Transverse colon (tissue), 4 donors: ENCODE results near the gene CLEC2D. TPM values are rescaled to one million over a fixed set of nuclear protein-coding genes. Genes with fewer than 3 reads are reported as not detected.
"Not testable (repeated sequence)": the region's sequence is repeated elsewhere in the genome, so short reads cannot be mapped to it uniquely, and the experiment has no call there.

Experiments
- DNase-seq: peaks from one replicate; pipeline ENCODE4 v3.0.0-alpha.2; 2019
- H3K27ac ChIP-seq, 4 donors: fragments of 200-600 bp; sonication (generic); 2 replicates each; pipeline ENCODE4 v1.5.1; 2016 to 2018; ENCODE audit warnings: inconsistent platforms in 4 of 4
- H3K27me3 ChIP-seq: fragments of 200-600 bp; sonication (generic); 2 replicates; pipeline ENCODE4 v1.5.1; 2017; ENCODE audit warnings: inconsistent platforms
- H3K36me3 ChIP-seq, 4 donors: fragments of 200-600 bp; sonication (generic); 2 replicates each; pipeline ENCODE4 v1.5.1; 2017 to 2019; ENCODE audit warnings: inconsistent platforms in 4 of 4
- H3K4me1 ChIP-seq, 4 donors: fragments of 200-600 bp; sonication (generic); 2 replicates each; pipeline ENCODE4 v1.5.1; 2017 to 2020; ENCODE audit warnings: inconsistent platforms in 4 of 4
- H3K4me3 ChIP-seq, 4 donors: fragments of 200-600 bp; sonication (generic); 1 replicate in 1 of 4; 2 replicates in 3 of 4; pipeline versions ENCODE4 v1.5.1 to v1.6.1; 2017 to 2019; ENCODE audit warnings: inconsistent platforms in 4 of 4
- H3K9me3 ChIP-seq, 2 donors: fragments of 200-600 bp; sonication (generic); 2 replicates each; pipeline ENCODE4 v1.5.1; 2017 to 2019; ENCODE audit warnings: inconsistent platforms in 2 of 2
- EP300 ChIP-seq: sonication (generic); formaldehyde crosslinking; IDR thresholded peaks from one replicate; pipeline ENCODE4 v1.6.1; 2017; ENCODE audit warnings: antibody characterized with exemption, low read depth
- POLR2A ChIP-seq: fragments of 450-650 bp; IDR thresholded peaks from one replicate; pipeline ENCODE4 v1.6.1; 2016; ENCODE audit warnings: antibody characterized with exemption, mild to moderate bottlenecking, moderate library complexity
- POLR2AphosphoS5 ChIP-seq, 3 donors: sonication (generic); formaldehyde crosslinking; IDR thresholded peaks; one replicate each; pipeline ENCODE4 v1.6.1; 2016; ENCODE audit warnings: antibody characterized with exemption in 3 of 3
- WGBS, 2 donors: methylation state at CpG; one replicate each; pipeline ENCODE4 v1.1.5; 2018; ENCODE audit warnings: low coverage in 1 of 2; 5-methylcytosine and 5-hydroxymethylcytosine counted together
- in situ Hi-C, 4 donors: fragments of 200-750 bp; cut with MboI; loops; one replicate each; pipeline versions ENCODE4 v1.15.0 to v1.15.1; 2017; ENCODE audit warnings: low sequenced_read_pairs in 3 of 4, low pct_ligation_motif_present in 1 of 4, low pct_unique_long_range_greater_than_20kb in 1 of 4
- intact Hi-C: fragments of 100-400 bp; cut with DNase I; formaldehyde crosslinking; loops from one replicate; pipeline ENCODE4 v1.15.1; 2023; ENCODE audit warnings: low total_unique reads
- total RNA-seq, 4 donors: library from RNA; depleted of rRNA; stranded (reverse); fragments of >200 nt; gene quantifications; one replicate each; pipeline ENCODE4 v1.1.0, GENCODE V29; 2016
- TF ChIP-seq, protein P1 (sequence below), 5 experiments: fragments of 200-600 bp in 3 of 5; fragments of 450-650 bp in 2 of 5; sonication (generic) in 3 of 5; IDR thresholded peaks; 1 replicate in 2 of 5; 2 replicates in 3 of 5; pipeline ENCODE4 v1.5.1; 2016 to 2017; ENCODE audit warnings: antibody characterized with exemption in 5 of 5, inconsistent platforms in 3 of 5, mild to moderate bottlenecking in 2 of 5, moderate library complexity in 1 of 5

CLEC2D gene
- total RNA-seq, 4 donors from 2014 or later, result 5.4 to 23.3 (median 9.3) TPM

GRCh38 chr12:9685915-9686314 is 16.4 kb downstream of the CLEC2D start:
- Histone ChIP-seq H3K9me3 (peaks cover 0 to 3% of the 10 kb centered on the region in 2 donors), H3K27me3 (no peaks in the 10 kb centered on the region), H3K27ac (no peak overlapping the region), H3K36me3 (peaks cover 0 to 31% (median 10%) of the 10 kb centered on the region in 4 donors), H3K4me1 (no peaks in the 10 kb centered on the region), H3K4me3 (no peak overlapping the region)
- 80 to 91% methylated on average over 1 to 4 of the region's 4 CpGs for WGBS, 2 donors
- no peak for TF ChIP-seq POLR2A
- TF ChIP-seq, protein P1, sequence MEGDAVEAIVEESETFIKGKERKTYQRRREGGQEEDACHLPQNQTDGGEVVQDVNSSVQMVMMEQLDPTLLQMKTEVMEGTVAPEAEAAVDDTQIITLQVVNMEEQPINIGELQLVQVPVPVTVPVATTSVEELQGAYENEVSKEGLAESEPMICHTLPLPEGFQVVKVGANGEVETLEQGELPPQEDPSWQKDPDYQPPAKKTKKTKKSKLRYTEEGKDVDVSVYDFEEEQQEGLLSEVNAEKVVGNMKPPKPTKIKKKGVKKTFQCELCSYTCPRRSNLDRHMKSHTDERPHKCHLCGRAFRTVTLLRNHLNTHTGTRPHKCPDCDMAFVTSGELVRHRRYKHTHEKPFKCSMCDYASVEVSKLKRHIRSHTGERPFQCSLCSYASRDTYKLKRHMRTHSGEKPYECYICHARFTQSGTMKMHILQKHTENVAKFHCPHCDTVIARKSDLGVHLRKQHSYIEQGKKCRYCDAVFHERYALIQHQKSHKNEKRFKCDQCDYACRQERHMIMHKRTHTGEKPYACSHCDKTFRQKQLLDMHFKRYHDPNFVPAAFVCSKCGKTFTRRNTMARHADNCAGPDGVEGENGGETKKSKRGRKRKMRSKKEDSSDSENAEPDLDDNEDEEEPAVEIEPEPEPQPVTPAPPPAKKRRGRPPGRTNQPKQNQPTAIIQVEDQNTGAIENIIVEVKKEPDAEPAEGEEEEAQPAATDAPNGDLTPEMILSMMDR (IDR thresholded peaks at IDR 0.05), result no peak
- no peak for TF ChIP-seq POLR2AphosphoS5 (IDR thresholded peaks at IDR 0.05)
- no peak for TF ChIP-seq EP300
- in situ Hi-C loops, result no loop called here
- intact Hi-C loops, result no loop called here
- no peak for DNase-seq

DNA sequence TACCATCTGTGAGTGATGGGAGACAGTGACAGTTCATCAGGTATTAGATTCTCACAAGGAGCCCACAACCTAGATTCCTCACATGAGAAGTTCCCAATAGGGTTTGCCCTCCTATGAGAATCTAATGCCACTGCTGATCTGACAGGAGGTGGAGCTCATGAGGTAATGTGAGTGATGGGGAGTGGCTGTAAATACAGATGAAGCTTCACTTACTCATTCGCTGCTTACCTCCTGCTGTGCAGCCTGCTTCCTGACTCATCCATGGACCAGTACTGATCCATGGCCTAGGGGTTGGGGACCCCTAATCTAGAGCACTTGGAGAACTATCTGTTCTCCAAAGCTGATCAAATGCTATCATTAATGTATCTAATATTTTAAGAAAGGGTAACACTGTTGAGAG is 17.7 kb downstream of the CLEC2D start:
- Histone ChIP-seq H3K4me1 (no peaks in the 10 kb centered on the region), H3K27ac (no peak overlapping the region), H3K27me3 (no peaks in the 10 kb centered on the region), H3K9me3 (peaks cover 0 to 3% of the 10 kb centered on the region in 2 donors), H3K36me3 (peaks cover 0 to 27% (median 10%) of the 10 kb centered on the region in 4 donors), H3K4me3 (no peak overlapping the region)
- DNase-seq, result no peak
- in situ Hi-C loops, result no loop called here
- intact Hi-C loops, result no loop called here
- 93% methylated on average over 1 of the region's 1 CpG; no CpG with 5 or more reads in 1 of the 2 donors for WGBS, 2 donors
- no peak for TF ChIP-seq POLR2A
- TF ChIP-seq EP300, result no peak
- TF ChIP-seq, protein P1 (IDR thresholded peaks at IDR 0.05), result no peak
- TF ChIP-seq POLR2AphosphoS5 (IDR thresholded peaks at IDR 0.05), result no peak

GRCh38 chr12:9692909-9693308 is 23.4 kb downstream of the CLEC2D start:
- in situ Hi-C loops, result no loop called here
- no peak overlapping the region for H3K4me3 ChIP-seq
- no peaks in the 10 kb centered on the region for H3K27me3 ChIP-seq
- no peak overlapping the region for H3K27ac ChIP-seq
- H3K9me3 ChIP-seq, result peaks cover 0 to 6% of the 10 kb centered on the region in 2 donors
- H3K36me3 ChIP-seq, result peaks cover 0 to 25% (median 10%) of the 10 kb centered on the region in 4 donors
- TF ChIP-seq POLR2A, result no peak
- no peak for TF ChIP-seq EP300
- TF ChIP-seq, protein P1 (IDR thresholded peaks at IDR 0.05), result no peak
- no peak for TF ChIP-seq POLR2AphosphoS5 (IDR thresholded peaks at IDR 0.05)
- intact Hi-C loops, result no loop called here
- WGBS, 2 donors, result 80 to 96% methylated on average over 1 of the region's 1 CpG
- no peaks in the 10 kb centered on the region for H3K4me1 ChIP-seq
- DNase-seq, result no peak

- in situ Hi-C loops (no loop called here), intact Hi-C loops (no loop called here)
- TF ChIP-seq EP300 (no peak), POLR2A (no peak), POLR2AphosphoS5 (IDR thresholded peaks at IDR 0.05) (no peak)
- TF ChIP-seq, protein P1 (IDR thresholded peaks at IDR 0.05), result no peak
- Histone ChIP-seq H3K36me3 (peaks cover 0 to 13% (median 4%) of the 10 kb centered on the region in 4 donors), H3K27ac (no peak overlapping the region), H3K4me3 (no peak overlapping the region), H3K9me3 (peaks cover 0 to 6% of the 10 kb centered on the region in 2 donors), H3K27me3 (no peaks in the 10 kb centered on the region), H3K4me1 (peaks cover 0 to 5% (median under 1%) of the 10 kb centered on the region in 4 donors)
- DNase-seq, result no peak
- 57 to 69% methylated on average over 1 of the region's 1 CpG for WGBS, 2 donors
These were observed 24.7 kb downstream of the CLEC2D start for GRCh38 chr12:9694241-9694640.

GRCh38 chr12:9695150-9695549 is 25.6 kb downstream of the CLEC2D start:
- H3K27ac ChIP-seq, H3K4me3 ChIP-seq, H3K36me3 ChIP-seq, in situ Hi-C loops, intact Hi-C loops, DNase-seq, H3K4me1 ChIP-seq, H3K27me3 ChIP-seq, H3K9me3 ChIP-seq: not testable (repeated sequence)
- WGBS, 2 donors, result 93 to 96% methylated on average over 8 to 9 of the region's 9 CpGs

DNA sequence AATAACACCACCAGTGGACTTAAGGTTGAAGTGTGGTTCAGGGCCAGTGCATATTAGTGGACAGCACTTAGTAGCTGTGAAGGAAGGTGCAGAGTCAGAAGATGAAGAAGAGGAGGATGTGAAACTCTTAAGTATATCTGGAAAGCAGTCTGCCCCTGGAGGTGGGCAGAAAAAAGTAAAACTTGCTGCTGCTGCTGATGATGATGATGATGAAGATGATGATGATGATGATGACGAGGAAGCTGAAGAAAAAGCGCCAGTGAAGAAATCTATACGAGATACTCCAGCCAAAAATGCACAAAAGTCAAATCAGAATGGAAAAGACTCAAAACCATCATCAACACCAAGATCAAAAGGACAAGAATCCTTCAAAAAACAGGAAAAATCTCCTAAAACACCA is 26.1 kb downstream of the CLEC2D start:
- H3K27me3 ChIP-seq, H3K36me3 ChIP-seq, H3K9me3 ChIP-seq, DNase-seq, H3K4me3 ChIP-seq, intact Hi-C loops, H3K27ac ChIP-seq, in situ Hi-C loops: not testable (repeated sequence)
- WGBS, 2 donors, result 93 to 100% methylated on average over 3 of the region's 3 CpGs
- peaks cover 0 to 11% (median 7%) of the 10 kb centered on the region in 4 donors for H3K4me1 ChIP-seq
